ENCODE results near the gene KHSRP. TPM values are rescaled to one million over a fixed set of nuclear protein-coding genes. Genes with fewer than 3 reads are reported as not detected.

Gene KHSRP
- total and polyA plus RNA-seq, 2 of the 13 experiments (the other 11 are each of a cell fraction or from before 2014, with no cell fraction given): 72.1 to 129 TPM

DNA sequence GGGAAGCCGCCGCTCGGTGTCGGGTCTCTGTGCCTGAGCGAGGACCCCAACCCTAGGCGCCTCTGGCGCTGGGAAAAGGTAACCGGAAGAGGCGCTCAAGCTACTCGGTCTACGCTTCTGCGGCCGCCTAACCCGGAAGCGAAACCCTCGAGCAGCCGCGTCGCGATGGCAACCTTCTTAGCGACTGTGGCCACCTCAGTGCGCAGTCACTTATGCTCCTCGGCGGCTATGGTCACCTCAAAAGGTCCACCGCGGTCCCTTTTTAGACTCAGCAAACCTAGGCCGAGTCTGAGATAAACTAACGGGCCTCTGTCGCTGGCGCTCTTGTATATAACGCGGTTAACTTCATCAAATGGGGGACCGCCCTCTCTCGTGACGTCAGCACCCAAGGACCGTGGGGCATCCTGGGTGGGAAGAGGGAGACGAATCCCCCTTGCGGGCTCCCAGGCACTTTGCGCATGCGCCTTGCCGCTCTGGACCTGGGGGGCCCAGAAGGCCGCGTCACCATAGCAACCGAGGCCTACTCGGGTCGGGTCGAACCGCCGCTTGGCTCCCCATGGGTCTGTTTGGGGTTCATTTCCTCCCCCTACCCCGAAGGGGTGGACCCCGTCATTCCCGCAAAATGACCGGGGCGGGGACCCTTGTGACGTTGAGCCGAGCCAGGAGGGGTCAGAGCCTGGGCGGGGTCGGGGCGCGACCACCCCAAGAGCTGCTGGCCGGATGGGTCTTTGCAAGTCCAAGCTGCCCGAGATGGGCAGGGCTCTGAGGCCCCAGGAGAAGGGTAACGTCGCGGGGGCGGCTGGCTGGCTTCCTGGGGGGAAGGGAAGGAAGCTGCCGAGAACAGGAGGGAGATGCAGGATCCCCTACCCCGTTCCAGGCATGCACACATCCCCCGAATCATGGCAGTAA lies 31.3 kb downstream of the KHSRP start, which contains the start of gene GTF2F1 (continued):
- TF ChIP-seq GABPB1 (CRISPR knock-in tag; IDR thresholded peaks at IDR 0.05): peak; percentile 99
- no peak for TF ChIP-seq HNRNPUL1 (IDR thresholded peaks at IDR 0.05; ENCODE audit: low read depth, low read length)
- peak; percentile 63 for TF ChIP-seq HNRNPLL (IDR thresholded peaks at IDR 0.05; ENCODE audit: low read depth, low read length, poor library complexity, severe bottlenecking)
- peak; percentile 73 for TF ChIP-seq RBFOX2 (IDR thresholded peaks at IDR 0.05; ENCODE audit: low read depth, low read length)
- no peak for TF ChIP-seq ZFP41 (CRISPR knock-in tag; IDR thresholded peaks at IDR 0.05; ENCODE audit: borderline replicate concordance)
- TF ChIP-seq MAFF (IDR thresholded peaks at IDR 0.05; ENCODE audit: low read depth, low read length): no peak
- TF ChIP-seq NPAS2 (CRISPR knock-in tag; IDR thresholded peaks at IDR 0.05; ENCODE audit: borderline replicate concordance): no peak
- no peak for TF ChIP-seq MTA3 (CRISPR knock-in tag; IDR thresholded peaks at IDR 0.05)
- TF ChIP-seq PAF1 (CRISPR knock-in tag; IDR thresholded peaks at IDR 0.05): no peak
- peak; percentile 94 for TF ChIP-seq ATF1 (CRISPR knock-in tag; IDR thresholded peaks at IDR 0.05)
- TF ChIP-seq ZXDC (CRISPR knock-in tag; IDR thresholded peaks at IDR 0.05): no peak
- TF ChIP-seq ZNF383 (CRISPR knock-in tag; IDR thresholded peaks at IDR 0.05; ENCODE audit: borderline replicate concordance): no peak
- no peak; the same call in 1 of the 2 replicates for TF ChIP-seq NR2F6 (IDR thresholded peaks at IDR 0.05)
- TF ChIP-seq NR2F6 (CRISPR knock-in tag; IDR thresholded peaks at IDR 0.05): no peak
- TF ChIP-seq, protein P1, sequence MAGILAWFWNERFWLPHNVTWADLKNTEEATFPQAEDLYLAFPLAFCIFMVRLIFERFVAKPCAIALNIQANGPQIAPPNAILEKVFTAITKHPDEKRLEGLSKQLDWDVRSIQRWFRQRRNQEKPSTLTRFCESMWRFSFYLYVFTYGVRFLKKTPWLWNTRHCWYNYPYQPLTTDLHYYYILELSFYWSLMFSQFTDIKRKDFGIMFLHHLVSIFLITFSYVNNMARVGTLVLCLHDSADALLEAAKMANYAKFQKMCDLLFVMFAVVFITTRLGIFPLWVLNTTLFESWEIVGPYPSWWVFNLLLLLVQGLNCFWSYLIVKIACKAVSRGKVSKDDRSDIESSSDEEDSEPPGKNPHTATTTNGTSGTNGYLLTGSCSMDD (CRISPR knock-in tag; IDR thresholded peaks at IDR 0.05): no peak
- peak; percentile 54; the same call in 1 of the 2 replicates for TF ChIP-seq HCFC1 (IDR thresholded peaks at IDR 0.05; ENCODE audit: low read depth, low read length)
- no peak for TF ChIP-seq ZNF343 (CRISPR knock-in tag; IDR thresholded peaks at IDR 0.05)
- no peak for TF ChIP-seq ZNF746 (CRISPR knock-in tag; IDR thresholded peaks at IDR 0.05)
- TF ChIP-seq, protein P2, sequence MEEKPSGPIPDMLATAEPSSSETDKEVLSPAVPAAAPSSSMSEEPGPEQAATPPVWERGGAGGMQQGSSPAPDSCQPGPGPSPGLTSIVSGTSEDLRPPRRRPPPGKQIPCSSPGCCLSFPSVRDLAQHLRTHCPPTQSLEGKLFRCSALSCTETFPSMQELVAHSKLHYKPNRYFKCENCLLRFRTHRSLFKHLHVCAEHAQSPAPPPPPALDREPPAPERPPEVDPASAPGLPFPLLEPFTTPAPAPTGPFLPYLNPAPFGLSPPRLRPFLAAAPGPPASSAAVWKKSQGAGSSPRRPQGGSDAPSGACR (CRISPR knock-in tag; IDR thresholded peaks at IDR 0.05): no peak; the same call in 1 of the 2 replicates
- TF ChIP-seq MTERF4 (CRISPR knock-in tag; IDR thresholded peaks at IDR 0.05): 0 out of 2 replicates have a peak, but pooled peaks have one; percentile 62
- no peak for TF ChIP-seq NFIC (IDR thresholded peaks at IDR 0.05; ENCODE audit: low read length)
- peak; percentile 76 for TF ChIP-seq HDAC1 (CRISPR knock-in tag; IDR thresholded peaks at IDR 0.05)
- no peak for TF ChIP-seq FLYWCH1 (CRISPR knock-in tag; IDR thresholded peaks at IDR 0.05)
- no peak for TF ChIP-seq GTF3A (CRISPR knock-in tag; conservative IDR thresholded peaks at IDR 0.05)
- TF ChIP-seq RBAK (CRISPR knock-in tag; IDR thresholded peaks at IDR 0.05): no peak
